Transverse colon (tissue), 4 donors: ENCODE measurements around the gene VTI1A.

ENCODE experiments used
- CTCF ChIP-seq, 5 experiments: fragments of 200-600 bp in 3 of 5; fragments of 450-650 bp in 2 of 5; sonication (generic) in 3 of 5; IDR thresholded peaks; 1 replicate in 2 of 5; 2 replicates in 3 of 5; pipeline ENCODE4 v1.5.1; 2016 to 2017; ENCODE audit warnings: antibody characterized with exemption in 5 of 5, inconsistent platforms in 3 of 5, mild to moderate bottlenecking in 2 of 5, moderate library complexity in 1 of 5
- EP300 ChIP-seq: sonication (generic); formaldehyde crosslinking; IDR thresholded peaks from one replicate; pipeline ENCODE4 v1.6.1; 2017; ENCODE audit warnings: antibody characterized with exemption, low read depth
- POLR2A ChIP-seq: fragments of 450-650 bp; IDR thresholded peaks from one replicate; pipeline ENCODE4 v1.6.1; 2016; ENCODE audit warnings: antibody characterized with exemption, mild to moderate bottlenecking, moderate library complexity
- POLR2AphosphoS5 ChIP-seq, 3 donors: sonication (generic); formaldehyde crosslinking; IDR thresholded peaks; one replicate each; pipeline ENCODE4 v1.6.1; 2016; ENCODE audit warnings: antibody characterized with exemption in 3 of 3

GRCh38 chr10:112769611-112770370 lies 322.8 kb downstream of the VTI1A start:
- no peak for TF ChIP-seq EP300
- no peak for TF ChIP-seq CTCF (IDR thresholded peaks at IDR 0.05)
- TF ChIP-seq POLR2A = no peak
- no peak for TF ChIP-seq POLR2AphosphoS5 (IDR thresholded peaks at IDR 0.05)
